Measurements from ENCODE around the gene CPT1B.
A peak's percentile ranks its signal among the peaks of the same experiment; 100 is the strongest.

DNA sequence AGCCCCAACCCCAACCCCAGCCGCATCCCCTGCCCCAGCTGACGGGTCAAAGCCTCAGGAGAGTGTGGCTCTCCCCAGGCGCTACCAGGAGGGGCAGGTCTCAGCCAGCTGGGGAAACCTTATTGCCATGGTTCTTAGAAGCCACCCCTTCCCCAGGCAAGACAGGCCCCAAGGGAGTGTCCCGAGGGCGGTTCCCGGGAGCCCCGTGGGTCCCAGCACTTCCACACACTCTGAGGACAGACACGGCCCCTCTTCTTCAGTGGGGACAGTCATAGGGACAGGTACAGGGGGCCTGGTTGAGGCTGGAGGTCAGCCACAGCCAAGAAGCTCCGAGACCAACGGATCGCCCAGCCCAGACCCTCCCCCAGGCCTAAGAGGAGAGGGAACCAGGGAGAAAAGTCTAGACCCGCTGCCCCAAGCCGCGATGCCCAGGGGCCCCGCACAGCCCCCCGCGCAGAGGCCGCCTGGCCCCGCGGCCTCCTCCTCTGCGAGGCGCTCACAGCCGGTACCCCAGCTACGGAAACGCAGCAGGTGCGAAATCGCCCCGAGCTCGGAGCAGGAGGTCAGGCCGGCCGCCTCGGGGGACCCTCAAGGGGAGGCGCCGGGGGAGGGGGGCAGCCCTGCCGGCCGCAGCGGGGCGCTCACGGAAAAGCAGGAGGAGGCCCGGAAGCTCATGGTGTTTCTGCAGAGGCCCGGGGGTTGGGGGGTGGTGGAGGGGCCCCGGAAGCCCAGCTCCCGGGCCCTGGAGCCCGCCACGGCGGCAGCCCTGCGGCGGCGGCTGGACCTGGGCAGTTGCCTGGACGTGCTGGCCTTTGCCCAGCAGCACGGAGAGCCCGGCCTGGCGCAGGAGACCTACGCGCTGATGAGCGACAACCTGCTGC is 29.9 kb downstream of the CPT1B start:
- TF ChIP-seq, protein P1, sequence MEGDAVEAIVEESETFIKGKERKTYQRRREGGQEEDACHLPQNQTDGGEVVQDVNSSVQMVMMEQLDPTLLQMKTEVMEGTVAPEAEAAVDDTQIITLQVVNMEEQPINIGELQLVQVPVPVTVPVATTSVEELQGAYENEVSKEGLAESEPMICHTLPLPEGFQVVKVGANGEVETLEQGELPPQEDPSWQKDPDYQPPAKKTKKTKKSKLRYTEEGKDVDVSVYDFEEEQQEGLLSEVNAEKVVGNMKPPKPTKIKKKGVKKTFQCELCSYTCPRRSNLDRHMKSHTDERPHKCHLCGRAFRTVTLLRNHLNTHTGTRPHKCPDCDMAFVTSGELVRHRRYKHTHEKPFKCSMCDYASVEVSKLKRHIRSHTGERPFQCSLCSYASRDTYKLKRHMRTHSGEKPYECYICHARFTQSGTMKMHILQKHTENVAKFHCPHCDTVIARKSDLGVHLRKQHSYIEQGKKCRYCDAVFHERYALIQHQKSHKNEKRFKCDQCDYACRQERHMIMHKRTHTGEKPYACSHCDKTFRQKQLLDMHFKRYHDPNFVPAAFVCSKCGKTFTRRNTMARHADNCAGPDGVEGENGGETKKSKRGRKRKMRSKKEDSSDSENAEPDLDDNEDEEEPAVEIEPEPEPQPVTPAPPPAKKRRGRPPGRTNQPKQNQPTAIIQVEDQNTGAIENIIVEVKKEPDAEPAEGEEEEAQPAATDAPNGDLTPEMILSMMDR (IDR thresholded peaks at IDR 0.05) = peak in 2 of 6 experiments; percentile 6 to 12
- no peak for TF ChIP-seq POLR2A (IDR thresholded peaks at IDR 0.05)
